ENCODE measurements around the gene TSPAN2.
"Not testable (repeated sequence)": the region's sequence is repeated elsewhere in the genome, so short reads cannot be mapped to it uniquely, and the experiment has no call there.

TSPAN2 gene

GRCh38 chr1:115029526-115029925 lies 59.8 kb downstream of the TSPAN2 start, which contains the start of gene TSHB:
TSS of gene TSHB (plus strand) at chr1:115029826. CDS start at chr1:115033363, 3,537 bp downstream.
- no peak for DNase-seq

GRCh38 chr1:115023593-115023992 lies 65.7 kb downstream of the TSPAN2 start:
- no peak for DNase-seq

- DNase-seq: no peak
Measured at GRCh38 chr1:115021145-115021544, 68.2 kb downstream of the TSPAN2 start.

GRCh38 chr1:115019549-115019948 lies 69.8 kb downstream of the TSPAN2 start:
- DNase-seq: not testable (repeated sequence)

GRCh38 chr1:115013792-115014191 lies 75.5 kb downstream of the TSPAN2 start:
- DNase-seq: no peak

DNA sequence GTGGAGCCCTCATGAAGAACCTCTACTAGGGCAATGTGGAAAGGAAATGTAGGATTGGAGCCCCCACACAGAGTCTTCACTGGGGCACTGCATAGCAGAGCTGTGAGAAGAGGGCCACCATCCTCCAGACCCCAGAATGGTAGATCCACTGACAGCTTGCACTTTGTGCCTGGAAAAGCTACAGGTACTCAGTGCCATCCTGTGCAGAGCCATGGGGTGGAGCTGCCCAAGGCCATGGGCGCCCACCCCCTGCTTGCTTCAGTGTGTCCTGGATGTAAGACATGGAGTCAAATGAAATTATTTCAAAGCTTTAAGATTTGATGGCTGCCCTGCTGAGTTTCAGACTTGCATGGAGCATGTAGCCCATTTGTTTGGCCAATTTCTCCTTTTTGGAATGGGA lies 76.9 kb downstream of the TSPAN2 start:
- DNase-seq: no peak

DNA sequence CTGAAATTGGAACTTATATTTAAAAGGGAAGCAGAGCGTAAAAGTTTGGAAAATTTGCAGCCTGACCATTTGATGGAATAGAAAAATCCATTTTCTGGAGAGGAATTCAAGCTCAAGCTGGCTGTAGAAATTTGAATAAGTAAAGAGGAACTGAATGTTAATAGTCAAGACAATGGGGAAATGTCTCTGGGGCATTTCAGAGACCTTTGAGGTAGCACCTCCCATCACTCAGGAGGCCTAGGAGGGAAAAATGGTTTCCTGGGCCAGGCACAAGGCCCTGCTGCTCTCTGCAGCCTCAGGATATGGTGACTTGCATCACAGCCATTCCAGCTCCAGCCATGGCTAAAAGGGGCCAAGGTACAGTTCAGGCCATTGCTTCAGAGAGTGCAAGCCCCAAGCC lies 77.3 kb downstream of the TSPAN2 start:
- DNase-seq: no peak

DNA sequence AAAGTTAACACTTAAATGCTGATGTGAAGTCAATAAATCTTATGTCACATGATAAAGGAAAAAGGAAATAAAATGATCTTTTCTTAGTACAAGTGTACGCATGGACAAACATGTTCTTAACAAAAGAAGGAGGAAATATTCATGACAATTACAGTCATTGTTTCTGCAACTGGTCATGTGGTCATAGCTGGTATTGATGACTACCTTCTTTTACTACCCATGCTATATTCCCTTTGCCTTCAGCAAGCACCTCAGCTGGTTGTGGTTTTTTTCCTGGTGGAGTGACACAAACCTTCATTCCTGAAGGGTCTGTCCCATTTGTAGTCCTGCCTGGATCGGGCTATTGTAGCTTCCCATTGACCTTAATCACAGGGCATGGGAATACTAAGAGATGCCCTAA lies 83.1 kb downstream of the TSPAN2 start:
- DNase-seq: no peak

Measured in NCI-H526 (cell line).